H1 (cell line): Measurements from ENCODE around the gene AGBL1. TPM values are rescaled to one million over a fixed set of nuclear protein-coding genes. Genes with fewer than 3 reads are reported as not detected.

ENCODE experiments used
- CTCF ChIA-PET: fragments of 300-600 bp; sonication (Branson Sonifier 250); formaldehyde crosslinking; loops from one replicate; lab custom pipeline; 2021; ENCODE audit not compliant: partially characterized antibody; lab: Charles Lee
- POLR2A ChIA-PET: fragments of 300-600 bp; sonication (Branson Sonifier 250); formaldehyde crosslinking; loops from one replicate; lab custom pipeline; 2021; ENCODE audit warnings: inconsistent platforms; ENCODE audit not compliant: partially characterized antibody; lab: Charles Lee
- DNase-seq, 2 experiments: peaks; one replicate each; pipeline versions ENCODE4 v3.0.0 to v3.0.0-alpha.2; 2010 to 2022; ENCODE audit warnings: low spot score in 2 of 2, low read depth in 1 of 2, mixed read lengths in 1 of 2
- FAIRE-seq: peaks from 2 replicates; lab custom pipeline; 2011; peaks lifted over from hg19 to GRCh38; lab: Jason Lieb, UNC
- H2AFZ ChIP-seq: 2 replicates; pipeline ENCODE4 v1.8.1; 2012; ENCODE audit warnings: low read length, inconsistent platforms
- H2AK5ac ChIP-seq: 2 replicates; pipeline ENCODE4 v1.6.1; 2013; ENCODE audit warnings: low read depth, low read length
- H2BK120ac ChIP-seq: replicated peaks from 2 replicates; pipeline ENCODE3; 2013; ENCODE audit warnings: low read depth, low read length, inconsistent platforms
- H2BK12ac ChIP-seq: 2 replicates; pipeline ENCODE4 v1.6.1; 2013; ENCODE audit warnings: low read depth, low read length
- H2BK15ac ChIP-seq: 2 replicates; pipeline ENCODE4 v1.6.1; 2013; ENCODE audit warnings: low read length
- H2BK20ac ChIP-seq: 2 replicates; pipeline ENCODE4 v1.6.1; 2013; ENCODE audit warnings: low read length
- H2BK5ac ChIP-seq: 2 replicates; pipeline ENCODE4 v1.6.1; 2013; ENCODE audit warnings: low read depth, low read length
- H3K14ac ChIP-seq: 2 replicates; pipeline ENCODE4 v1.6.1; 2013; ENCODE audit warnings: inconsistent platforms; ENCODE audit not compliant: insufficient read length
- H3K18ac ChIP-seq: 2 replicates; pipeline ENCODE4 v1.6.1; 2013; ENCODE audit warnings: low read length; ENCODE audit errors: extremely low read depth
- H3K23ac ChIP-seq: 2 replicates; pipeline ENCODE4 v1.6.1; 2013; ENCODE audit warnings: inconsistent platforms; ENCODE audit not compliant: insufficient read length
- H3K23me2 ChIP-seq: 2 replicates; pipeline ENCODE4 v1.6.1; 2013; ENCODE audit warnings: low read depth, low read length
- H3K27ac ChIP-seq: 2 replicates; pipeline ENCODE4 v1.6.1; 2011; ENCODE audit warnings: low read depth, low read length, inconsistent platforms
- H3K27me3 ChIP-seq, 4 experiments: replicated peaks in 1 of 4; 1 replicate in 1 of 4; 2 replicates in 3 of 4; pipeline versions ENCODE4 v1.6.1 to v1.8.1; 2011 to 2013; ENCODE audit warnings: low read length in 3 of 4, mild to moderate bottlenecking in 3 of 4, inconsistent platforms in 2 of 4, mixed read lengths in 2 of 4, moderate library complexity in 1 of 4; ENCODE audit not compliant: control insufficient read depth in 3 of 4, insufficient read depth in 3 of 4; ENCODE audit errors: extremely low read depth in 1 of 4
- H3K36me3 ChIP-seq, 4 experiments: 2 replicates each; pipeline versions ENCODE4 v1.6.1 to v1.8.1; 2011 to 2013; ENCODE audit warnings: mild to moderate bottlenecking in 4 of 4, low read length in 3 of 4, moderate library complexity in 2 of 4, control low read depth in 1 of 4, inconsistent platforms in 1 of 4; ENCODE audit not compliant: insufficient read depth in 4 of 4, control insufficient read depth in 2 of 4
- H3K4ac ChIP-seq: replicated peaks from 2 replicates; pipeline ENCODE3; 2013; ENCODE audit warnings: low read length, low read depth, mixed read lengths, inconsistent platforms; ENCODE audit not compliant: insufficient read length
- H3K4me1 ChIP-seq, 4 experiments: replicated peaks in 1 of 4; 1 replicate in 1 of 4; 2 replicates in 3 of 4; pipeline versions ENCODE4 v1.6.1 to v1.8.1; 2011 to 2013; ENCODE audit warnings: low read length in 3 of 4, inconsistent platforms in 2 of 4, mixed read lengths in 1 of 4; ENCODE audit not compliant: insufficient read depth in 4 of 4, control insufficient read depth in 3 of 4
- H3K4me2 ChIP-seq, 2 experiments: 2 replicates each; pipeline versions ENCODE4 v1.6.1 to v1.8.1; 2011 to 2013; ENCODE audit warnings: low read depth in 2 of 2, low read length in 2 of 2, control low read depth in 1 of 2, inconsistent platforms in 1 of 2, mild to moderate bottlenecking in 1 of 2; ENCODE audit not compliant: insufficient read depth in 1 of 2
- H3K4me3 ChIP-seq, 4 experiments: fragments of 200-600, 300-600 bp in 1 of 4; sonication (generic), shearing (Covaris generic), sonication (Bioruptor Twin) in 1 of 4; 2 replicates each; pipeline versions ENCODE4 v1.5.1 to v1.8.1; 2011 to 2016; ENCODE audit warnings: low read length in 4 of 4, low read depth in 3 of 4, control low read depth in 2 of 4, inconsistent platforms in 2 of 4, mild to moderate bottlenecking in 2 of 4, mixed read lengths in 1 of 4, moderate library complexity in 1 of 4; ENCODE audit not compliant: insufficient read depth in 2 of 4; ENCODE audit errors: extremely low read depth in 1 of 4
- H3K56ac ChIP-seq: replicated peaks from 2 replicates; pipeline ENCODE3; 2013; ENCODE audit warnings: low read depth, mild to moderate bottlenecking, mixed read lengths, low read length, inconsistent platforms; ENCODE audit not compliant: insufficient read length
- H3K79me1 ChIP-seq: 2 replicates; pipeline ENCODE4 v1.6.1; 2013; ENCODE audit warnings: low read depth, low read length, control low read depth
- H3K79me2 ChIP-seq, 2 experiments: 2 replicates each; pipeline versions ENCODE4 v1.6.1 to v1.8.1; 2012 to 2013; ENCODE audit warnings: low read length in 2 of 2, mild to moderate bottlenecking in 2 of 2, inconsistent platforms in 1 of 2; ENCODE audit not compliant: insufficient read depth in 2 of 2, control insufficient read depth in 1 of 2
- H3K9ac ChIP-seq, 4 experiments: replicated peaks in 1 of 4; 1 replicate in 1 of 4; 2 replicates in 3 of 4; pipeline versions ENCODE4 v1.6.1 to v1.8.1; 2011 to 2013; ENCODE audit warnings: low read depth in 3 of 4, low read length in 3 of 4, control low read depth in 2 of 4, mild to moderate bottlenecking in 2 of 4, moderate library complexity in 2 of 4, inconsistent platforms in 1 of 4; ENCODE audit errors: extremely low read depth in 1 of 4
- H3K9me3 ChIP-seq, 2 experiments: 2 replicates each; pipeline versions ENCODE4 v1.6.1 to v1.8.1; 2012 to 2013; ENCODE audit warnings: mild to moderate bottlenecking in 2 of 2, moderate library complexity in 2 of 2, control low read depth in 1 of 2, inconsistent platforms in 1 of 2, low read depth in 1 of 2, low read length in 1 of 2, mixed read lengths in 1 of 2; ENCODE audit not compliant: insufficient read depth in 2 of 2
- H4K20me1 ChIP-seq, 2 experiments: replicated peaks in 1 of 2; 2 replicates each; pipeline versions ENCODE3 to v1.8.1; 2011 to 2013; ENCODE audit warnings: inconsistent platforms in 2 of 2, low read length in 2 of 2, mild to moderate bottlenecking in 1 of 2; ENCODE audit not compliant: insufficient read depth in 2 of 2, control insufficient read depth in 1 of 2
- H4K5ac ChIP-seq: 2 replicates; pipeline ENCODE4 v1.6.1; 2013; ENCODE audit warnings: low read length, low read depth, mixed read lengths, inconsistent platforms; ENCODE audit not compliant: insufficient read length
- H4K8ac ChIP-seq: 2 replicates; pipeline ENCODE4 v1.8.0; 2013; ENCODE audit warnings: mild to moderate bottlenecking, moderate library complexity, low read length, inconsistent platforms; ENCODE audit not compliant: insufficient read depth; ENCODE audit errors: extremely low read depth
- H4K91ac ChIP-seq: replicated peaks from 2 replicates; pipeline ENCODE3; 2013; ENCODE audit warnings: low read length, mixed read lengths, inconsistent platforms; ENCODE audit not compliant: insufficient read length
- GTF2F1 ChIP-seq: IDR thresholded peaks from 2 replicates; pipeline ENCODE4 v1.6.1; 2012; ENCODE audit warnings: low read depth, low read length, improper control_type of control experiment, borderline replicate concordance
- RNF2 ChIP-seq: fragments of 200-900, 300-1000 bp; sonication (generic); IDR thresholded peaks from 2 replicates; pipeline ENCODE4 v1.7.1; 2016; ENCODE audit warnings: borderline replicate concordance, low read depth, mild to moderate bottlenecking, antibody characterized with exemption, low read length; ENCODE audit not compliant: poor library complexity, severe bottlenecking; ENCODE audit errors: missing control alignments
- TAF1 ChIP-seq: IDR thresholded peaks from 2 replicates; pipeline ENCODE4 v1.6.1; 2011; ENCODE audit warnings: mild to moderate bottlenecking, low read depth, low read length
- WGBS, 2 experiments: shearing (Covaris generic) in 1 of 2; methylation state at CpG; one replicate each; pipeline versions ENCODE4 v1.1.6 to v1.1.7; 2013 to 2015; ENCODE audit warnings: low lambda C conversion rate in 2 of 2, mixed read lengths in 2 of 2, inconsistent platforms in 1 of 2, low coverage in 1 of 2, missing lambda C conversion rate in 1 of 2; ENCODE audit not compliant: insufficient replicate concordance in 2 of 2, insufficient coverage in 1 of 2, insufficient read length in 1 of 2; ENCODE audit errors: extremely low coverage in 1 of 2, missing lambda C conversion rate in 1 of 2; 5-methylcytosine and 5-hydroxymethylcytosine counted together
- polyA plus RNA-seq, 7 experiments: library from polyadenylated mRNA; depleted of rRNA in 3 of 7; stranded (reverse) in 5 of 7; unstranded in 2 of 7; fragments of >200 nt in 5 of 7; fragments of 200-250 nt in 2 of 7; gene quantifications; 1 replicate in 5 of 7; 2 replicates in 1 of 7; 4 replicates in 1 of 7; pipeline versions ENCODE4 v1.2.1 to v1.2.3, GENCODE V29; 2011 to 2013; ENCODE audit warnings: missing spikeins in 2 of 7, mixed read lengths in 2 of 7
- total RNA-seq: library from RNA; stranded (reverse); fragmentation: NEBNext Ultra II Directional; extraction: Animal tissue kit (Norgen Biotek cat#: 25700); gene quantifications from 2 replicates; pipeline ENCODE4 v1.2.1, GENCODE V29; 2021

AGBL1 gene
- total and polyA plus RNA-seq, 2 of the 8 experiments (the other 6 are each of a cell fraction or from before 2014, with no cell fraction given): not detected

DNA sequence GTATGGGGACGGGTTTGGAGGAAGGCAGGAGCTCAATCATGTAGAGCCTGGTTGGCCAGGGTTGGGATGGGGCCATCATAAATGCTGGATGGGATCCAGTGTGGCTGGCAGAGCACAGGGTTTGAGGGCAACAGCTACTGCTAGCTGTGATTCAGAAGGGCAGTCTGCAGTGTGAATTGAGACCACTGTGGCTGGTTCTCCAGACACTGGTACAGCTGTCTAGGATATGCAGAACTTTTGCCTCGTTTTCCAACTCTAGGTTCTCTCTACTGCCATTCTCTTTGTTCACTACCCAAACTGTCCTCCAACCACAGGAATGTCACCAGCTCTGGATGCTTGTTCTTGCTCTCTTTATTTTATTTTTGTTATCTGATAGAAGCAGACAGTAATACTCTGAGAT, 543.6 kb downstream of the AGBL1 start:
- no peaks in the 10 kb centered on the region for H3K23me2 ChIP-seq
- no peak overlapping the region for H3K14ac ChIP-seq
- H2BK120ac ChIP-seq: no peak overlapping the region
- no peak overlapping the region for H3K4ac ChIP-seq
- H3K79me1 ChIP-seq: no peaks in the 10 kb centered on the region
- WGBS, 2 experiments: 91% methylated on average over 2 of the region's 2 CpGs; no CpG with 5 or more reads in 1 of the 2 experiments
- H4K91ac ChIP-seq: no peak overlapping the region
- no peak overlapping the region for H3K56ac ChIP-seq
- no peak overlapping the region for H4K8ac ChIP-seq
- DNase-seq (no peak), FAIRE-seq (no peak)
- no peak overlapping the region for H3K27ac ChIP-seq
- no peak overlapping the region for H3K18ac ChIP-seq
- no peaks in the 10 kb centered on the region for H4K20me1 ChIP-seq
- H2BK20ac ChIP-seq: no peak overlapping the region
- H2AFZ ChIP-seq: no peak overlapping the region
- H3K36me3 ChIP-seq: no peaks in the 10 kb centered on the region
- H2BK5ac ChIP-seq: no peak overlapping the region
- peak overlapping the region; percentile 55; the same call in 1 of the 2 replicates for H2AK5ac ChIP-seq
- H4K5ac ChIP-seq: no peak overlapping the region
- POLR2A ChIA-PET: no interaction called here
- no peak overlapping the region for H2BK12ac ChIP-seq
- CTCF ChIA-PET: interaction anchor here (0.9 to 3.8 kb wide), 3 partner anchors 9 to 119 kb away, joined by 3 to 55 read pairs (median 13); no protein-coding TSS in a partner anchor
- H3K9ac ChIP-seq: no peak overlapping the region
- no peak overlapping the region for H3K4me2 ChIP-seq
- H2BK15ac ChIP-seq: no peak overlapping the region; the same call in 1 of the 2 replicates
- no peaks in the 10 kb centered on the region for H3K9me3 ChIP-seq
- no peaks in the 10 kb centered on the region for H3K79me2 ChIP-seq
- no peak overlapping the region for H3K23ac ChIP-seq
- H3K4me1 ChIP-seq: peaks cover 0 to 2% (median 0%) of the 10 kb centered on the region in 4 experiments; a peak in 3 of 7 replicates
- H3K4me3 ChIP-seq: no peak overlapping the region
- H3K27me3 ChIP-seq: no peaks in the 10 kb centered on the region
- TF ChIP-seq RNF2 (no peak), GTF2F1 (no peak), TAF1 (no peak)
